ENCODE data around the gene CADM2. TPM values are rescaled to one million over a fixed set of nuclear protein-coding genes. Genes with fewer than 3 reads are reported as not detected.

CADM2 gene
- total and polyA plus RNA-seq, 2 donors from 2014 or later = 0.06 to 0.25 TPM

- H3K27ac ChIP-seq (ENCODE audit: low read depth in 2 of 2, low read length in 2 of 2) = no peak overlapping the region
- no peaks in the 10 kb centered on the region for H3K36me3 ChIP-seq (ENCODE audit: control insufficient read depth in 2 of 3, insufficient read depth in 3 of 3, low read length in 3 of 3)
- H3K4me1 ChIP-seq (ENCODE audit: control insufficient read depth in 2 of 3, insufficient read depth in 2 of 3, low read depth in 1 of 3, low read length in 3 of 3) = no peaks in the 10 kb centered on the region
- FAIRE-seq (no peak), DNase-seq (no peak)
- TF ChIP-seq, protein P1, sequence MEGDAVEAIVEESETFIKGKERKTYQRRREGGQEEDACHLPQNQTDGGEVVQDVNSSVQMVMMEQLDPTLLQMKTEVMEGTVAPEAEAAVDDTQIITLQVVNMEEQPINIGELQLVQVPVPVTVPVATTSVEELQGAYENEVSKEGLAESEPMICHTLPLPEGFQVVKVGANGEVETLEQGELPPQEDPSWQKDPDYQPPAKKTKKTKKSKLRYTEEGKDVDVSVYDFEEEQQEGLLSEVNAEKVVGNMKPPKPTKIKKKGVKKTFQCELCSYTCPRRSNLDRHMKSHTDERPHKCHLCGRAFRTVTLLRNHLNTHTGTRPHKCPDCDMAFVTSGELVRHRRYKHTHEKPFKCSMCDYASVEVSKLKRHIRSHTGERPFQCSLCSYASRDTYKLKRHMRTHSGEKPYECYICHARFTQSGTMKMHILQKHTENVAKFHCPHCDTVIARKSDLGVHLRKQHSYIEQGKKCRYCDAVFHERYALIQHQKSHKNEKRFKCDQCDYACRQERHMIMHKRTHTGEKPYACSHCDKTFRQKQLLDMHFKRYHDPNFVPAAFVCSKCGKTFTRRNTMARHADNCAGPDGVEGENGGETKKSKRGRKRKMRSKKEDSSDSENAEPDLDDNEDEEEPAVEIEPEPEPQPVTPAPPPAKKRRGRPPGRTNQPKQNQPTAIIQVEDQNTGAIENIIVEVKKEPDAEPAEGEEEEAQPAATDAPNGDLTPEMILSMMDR (IDR thresholded peaks at IDR 0.05; ENCODE audit: borderline replicate concordance, extremely low read depth, insufficient read depth) = no peak
- H3K9ac ChIP-seq (ENCODE audit: low read length in 3 of 3) = no peak overlapping the region
- H3K4me3 ChIP-seq (ENCODE audit: low read length in 3 of 3) = no peak overlapping the region
- peaks cover 0 to 2% (median 0%) of the 10 kb centered on the region in 3 donors for H3K9me3 ChIP-seq (ENCODE audit: control insufficient read depth in 2 of 3, insufficient read depth in 1 of 3, low read length in 3 of 3)
- no peaks in the 10 kb centered on the region for H3K27me3 ChIP-seq (ENCODE audit: control insufficient read depth, insufficient read depth, low read length)
- intact Hi-C loops (cut with DNase I) = no loop called here
Measured at GRCh38 chr3:85427467-85427866, 468.7 kb downstream of the CADM2 start.

GRCh38 chr3:85432081-85432480 lies 473.3 kb downstream of the CADM2 start:
- intact Hi-C loops (cut with DNase I) = no loop called here
- Histone ChIP-seq H3K27me3 (ENCODE audit: control insufficient read depth, insufficient read depth, low read length) (no peaks in the 10 kb centered on the region), H3K9me3 (ENCODE audit: control insufficient read depth in 2 of 3, insufficient read depth in 1 of 3, low read length in 3 of 3) (peaks cover 0 to 2% (median 0%) of the 10 kb centered on the region in 3 donors), H3K27ac (ENCODE audit: low read depth in 2 of 2, low read length in 2 of 2) (no peak overlapping the region), H3K9ac (ENCODE audit: low read length in 3 of 3) (no peak overlapping the region), H3K36me3 (ENCODE audit: control insufficient read depth in 2 of 3, insufficient read depth in 3 of 3, low read length in 3 of 3) (no peaks in the 10 kb centered on the region), H3K4me3 (ENCODE audit: low read length in 3 of 3) (no peak overlapping the region), H3K4me1 (ENCODE audit: control insufficient read depth in 2 of 3, insufficient read depth in 2 of 3, low read depth in 1 of 3, low read length in 3 of 3) (no peaks in the 10 kb centered on the region)
- DNase-seq = no peak
- TF ChIP-seq, protein P1 (IDR thresholded peaks at IDR 0.05; ENCODE audit: borderline replicate concordance, extremely low read depth, insufficient read depth) = no peak
- FAIRE-seq = no peak

DNA sequence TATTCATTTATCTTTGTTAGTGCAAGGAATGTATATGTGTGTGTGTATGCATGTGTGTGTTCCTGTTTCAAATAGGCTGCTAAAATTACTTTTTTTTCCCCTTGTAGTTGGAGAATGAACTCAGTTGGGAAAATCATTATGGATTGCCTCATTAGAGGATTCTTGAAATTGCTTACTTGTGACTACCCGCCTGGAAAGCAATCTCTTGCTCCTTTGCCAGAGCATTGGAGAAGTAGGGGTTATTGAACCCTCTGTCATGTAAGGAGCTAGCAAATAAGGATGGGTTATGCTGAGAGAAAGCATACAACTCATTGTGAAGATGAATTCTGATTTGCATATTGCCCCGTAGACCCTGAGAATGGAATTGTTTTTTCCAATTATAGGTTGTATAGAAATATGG lies 474.5 kb downstream of the CADM2 start:
- Histone ChIP-seq H3K4me3 (ENCODE audit: low read length in 3 of 3) (no peak overlapping the region), H3K9ac (ENCODE audit: low read length in 3 of 3) (no peak overlapping the region), H3K36me3 (ENCODE audit: control insufficient read depth in 2 of 3, insufficient read depth in 3 of 3, low read length in 3 of 3) (no peaks in the 10 kb centered on the region), H3K9me3 (ENCODE audit: control insufficient read depth in 2 of 3, insufficient read depth in 1 of 3, low read length in 3 of 3) (peaks cover 0 to 2% (median 0%) of the 10 kb centered on the region in 3 donors), H3K27ac (ENCODE audit: low read depth in 2 of 2, low read length in 2 of 2) (no peak overlapping the region), H3K4me1 (ENCODE audit: control insufficient read depth in 2 of 3, insufficient read depth in 2 of 3, low read depth in 1 of 3, low read length in 3 of 3) (no peaks in the 10 kb centered on the region), H3K27me3 (ENCODE audit: control insufficient read depth, insufficient read depth, low read length) (no peaks in the 10 kb centered on the region)
- intact Hi-C loops (cut with DNase I) = no loop called here
- TF ChIP-seq, protein P1 (IDR thresholded peaks at IDR 0.05; ENCODE audit: borderline replicate concordance, extremely low read depth, insufficient read depth) = no peak
- FAIRE-seq (no peak), DNase-seq (no peak)

DNA sequence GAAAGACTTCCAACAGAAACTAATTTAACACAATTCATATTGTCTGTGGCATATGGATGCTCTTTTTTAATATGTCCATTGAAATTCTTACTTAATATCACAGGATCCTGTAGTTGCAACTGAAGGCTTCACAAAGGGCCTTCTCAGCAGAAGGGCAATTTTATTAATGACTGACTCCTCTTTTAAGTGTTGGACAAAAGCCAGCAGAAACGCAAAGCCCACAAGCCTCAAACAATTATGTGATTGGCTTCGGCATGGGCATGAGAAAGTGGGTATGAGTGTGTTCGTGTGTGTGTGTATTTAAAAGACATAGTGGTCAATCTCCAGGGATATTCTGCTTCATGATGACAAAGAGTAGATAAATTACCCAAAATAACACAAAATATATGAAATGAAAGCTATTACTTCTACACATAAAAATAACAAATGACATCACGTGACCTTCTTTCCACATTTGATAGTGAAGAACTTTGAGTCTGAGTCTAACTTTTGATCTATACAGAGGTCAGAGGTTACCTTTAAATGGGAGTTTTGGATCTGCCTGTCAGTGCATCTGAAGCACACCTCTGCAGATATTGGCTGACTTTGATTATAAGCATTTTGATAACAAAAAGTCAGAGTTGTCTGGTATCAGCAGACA lies 496.9 kb downstream of the CADM2 start:
- no peaks in the 10 kb centered on the region for H3K9me3 ChIP-seq (ENCODE audit: control insufficient read depth in 2 of 3, insufficient read depth in 1 of 3, low read length in 3 of 3)
- intact Hi-C loops (cut with DNase I) = no loop called here
- TF ChIP-seq, protein P1 (IDR thresholded peaks at IDR 0.05; ENCODE audit: borderline replicate concordance, extremely low read depth, insufficient read depth) = no peak
- no peaks in the 10 kb centered on the region for H3K4me1 ChIP-seq (ENCODE audit: control insufficient read depth in 2 of 3, insufficient read depth in 2 of 3, low read depth in 1 of 3, low read length in 3 of 3)
- no peaks in the 10 kb centered on the region for H3K27me3 ChIP-seq (ENCODE audit: control insufficient read depth, insufficient read depth, low read length)
- no peak for DNase-seq
- no peaks in the 10 kb centered on the region for H3K36me3 ChIP-seq (ENCODE audit: control insufficient read depth in 2 of 3, insufficient read depth in 3 of 3, low read length in 3 of 3)
- H3K9ac ChIP-seq (ENCODE audit: low read length in 3 of 3) = no peak overlapping the region
- no peak overlapping the region for H3K4me3 ChIP-seq (ENCODE audit: low read length in 3 of 3)
- H3K27ac ChIP-seq (ENCODE audit: low read depth in 2 of 2, low read length in 2 of 2) = no peak overlapping the region
- FAIRE-seq = no peak

Data from kidney (tissue), 14 donors.